ENCODE results near the gene PLAU.
"Not testable (repeated sequence)": the region's sequence is repeated elsewhere in the genome, so short reads cannot be mapped to it uniquely, and the experiment has no call there.

PLAU gene

GRCh38 chr10:73898730-73899410 is 12.1 kb upstream of the PLAU start:
- no peak for DNase-seq (ENCODE audit: low read depth in 2 of 2)

DNA sequence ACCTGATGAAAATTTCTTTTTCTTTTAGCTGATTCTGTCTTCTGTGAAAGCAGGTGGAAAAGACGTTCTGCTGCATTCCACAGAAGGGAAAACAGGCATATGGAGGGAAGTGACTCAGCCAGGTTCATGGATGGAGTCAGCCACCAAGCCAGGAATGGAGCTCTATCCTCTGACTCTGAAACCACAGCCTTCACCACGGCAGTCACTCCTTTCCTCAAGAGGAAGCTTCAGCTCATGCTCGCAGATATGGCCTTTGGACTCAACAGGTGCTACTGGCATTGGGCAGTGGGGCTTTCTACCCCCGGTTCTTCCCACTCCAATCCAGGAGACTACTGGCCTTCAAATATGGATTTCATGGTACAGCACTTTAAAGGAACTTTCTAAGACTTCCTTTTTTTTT is 11.5 kb upstream of the PLAU start:
- no peak for DNase-seq (ENCODE audit: low read depth in 2 of 2)

GRCh38 chr10:73900064-73900463 is 10.9 kb upstream of the PLAU start:
- DNase-seq (ENCODE audit: low read depth in 2 of 2), result no peak

DNA sequence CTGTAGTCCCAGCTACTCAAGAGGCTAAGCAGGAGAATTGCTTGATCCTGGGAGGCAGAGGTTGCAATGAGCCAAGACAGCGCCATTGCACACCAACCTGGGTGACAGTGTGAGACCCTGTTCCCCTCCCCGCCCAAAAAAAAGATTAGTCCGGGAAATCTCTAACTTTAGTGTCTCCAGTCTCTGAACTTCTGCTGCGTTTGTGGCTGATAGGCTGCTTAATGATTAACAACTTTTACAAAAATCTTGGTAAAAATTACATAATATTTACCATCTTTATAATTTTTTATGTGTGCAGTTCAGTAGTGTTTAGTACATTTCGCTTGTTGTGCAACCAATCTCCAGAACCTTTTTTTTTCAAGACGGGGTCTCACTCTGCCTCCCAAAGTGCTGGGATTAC is 9.7 kb upstream of the PLAU start:
- no peak for DNase-seq (ENCODE audit: low read depth in 2 of 2)

DNA sequence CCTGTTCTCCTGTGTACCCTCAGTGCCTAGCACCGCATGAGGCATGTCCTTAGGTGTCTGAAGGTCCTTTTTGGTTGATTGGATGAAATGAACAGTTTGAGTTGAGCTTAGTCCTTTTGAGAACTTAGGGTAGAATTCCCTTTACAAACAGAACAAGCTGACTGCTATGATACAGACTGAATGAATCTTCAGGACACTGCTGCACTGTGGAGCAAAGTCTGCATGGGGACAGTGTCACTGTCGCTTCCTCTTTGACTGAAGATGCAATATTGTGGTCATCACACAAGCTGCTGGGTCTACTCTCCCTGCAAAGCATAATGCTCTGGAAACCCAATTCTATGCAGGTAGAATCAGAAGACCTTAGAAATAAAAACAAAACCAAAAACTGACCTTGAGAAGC is 8.6 kb upstream of the PLAU start:
- DNase-seq (ENCODE audit: low read depth in 2 of 2), result no peak

DNA sequence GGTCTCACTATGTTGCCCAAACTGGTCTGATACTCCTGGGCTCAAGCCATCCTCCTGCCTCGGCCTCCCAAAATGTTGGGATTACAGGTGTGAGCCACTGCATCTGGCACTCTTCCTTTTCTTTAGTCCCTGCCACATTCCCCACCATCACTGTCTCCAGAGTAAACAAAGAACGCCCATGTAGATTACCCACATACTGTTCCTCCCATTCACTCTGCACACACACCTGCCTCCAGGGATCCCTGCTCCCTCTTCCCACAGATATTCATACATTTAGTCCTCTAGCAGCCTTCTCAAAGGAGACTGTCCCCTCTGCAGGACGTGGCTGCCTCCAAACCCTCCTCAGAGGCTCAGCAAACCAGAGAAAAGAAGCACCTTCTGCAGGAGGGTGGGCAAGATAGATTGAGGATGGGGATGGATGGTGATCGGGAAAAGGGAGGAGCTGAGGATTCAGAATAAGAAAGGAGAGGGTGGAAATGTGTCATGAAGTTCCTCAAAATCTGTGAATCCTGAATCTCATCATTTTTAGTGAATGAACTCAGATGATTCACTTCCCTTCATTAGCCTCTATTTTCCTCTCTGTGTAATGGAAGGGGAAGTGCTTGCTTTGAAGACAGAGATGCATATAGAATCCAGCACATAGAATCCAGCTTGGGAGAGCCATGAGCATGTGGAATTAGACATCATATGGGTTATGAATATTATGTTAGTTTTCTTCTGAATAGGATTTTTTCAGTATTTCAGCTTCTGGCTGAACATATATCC is 5.5 kb upstream of the PLAU start:
- no peak for DNase-seq (ENCODE audit: low read depth in 2 of 2)

DNA sequence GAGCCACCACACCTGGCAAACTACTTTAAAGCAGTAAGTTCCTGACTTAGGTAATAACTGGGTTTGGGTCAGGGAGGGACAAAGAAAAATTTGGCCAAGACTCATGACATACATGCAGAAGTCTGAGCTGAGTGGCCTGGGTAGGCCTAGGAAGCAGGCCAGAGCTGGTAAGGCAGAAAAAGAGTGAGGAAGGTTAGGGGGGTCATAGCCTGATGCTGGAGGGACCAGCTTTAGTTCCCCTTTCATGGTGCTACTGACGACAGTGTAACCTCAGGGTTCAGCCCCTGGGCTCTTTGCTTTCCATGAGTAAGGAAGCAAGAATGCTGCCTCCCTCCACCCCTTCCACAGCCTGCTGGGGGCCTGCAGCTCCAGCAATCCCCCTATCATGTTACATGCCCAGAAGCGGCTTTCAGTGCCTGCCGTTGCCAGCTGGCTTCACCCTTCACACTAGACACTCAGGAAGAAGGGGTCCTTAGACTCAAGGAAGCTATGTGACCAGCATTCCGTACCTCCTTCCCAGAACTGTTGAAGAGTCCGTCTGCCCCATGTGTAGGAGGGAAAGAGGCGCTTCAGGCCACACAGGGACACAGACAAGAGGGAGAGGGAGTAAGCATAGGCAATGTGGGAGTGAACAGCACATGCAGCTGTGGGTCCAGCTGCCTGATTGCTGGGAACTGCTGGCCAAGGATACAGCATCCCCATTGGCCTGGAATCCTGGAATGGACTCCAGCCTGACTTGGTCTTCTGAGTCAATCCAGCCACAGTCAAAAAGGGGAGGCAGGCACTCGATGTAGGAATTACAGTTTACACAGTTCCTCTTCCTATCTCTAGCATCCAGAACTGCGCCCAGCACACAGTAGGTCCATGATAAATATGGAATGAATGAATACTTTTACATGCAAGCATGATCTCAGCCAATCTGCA is 4.1 kb upstream of the PLAU start:
- no peak for DNase-seq (ENCODE audit: low read depth in 2 of 2)

DNA sequence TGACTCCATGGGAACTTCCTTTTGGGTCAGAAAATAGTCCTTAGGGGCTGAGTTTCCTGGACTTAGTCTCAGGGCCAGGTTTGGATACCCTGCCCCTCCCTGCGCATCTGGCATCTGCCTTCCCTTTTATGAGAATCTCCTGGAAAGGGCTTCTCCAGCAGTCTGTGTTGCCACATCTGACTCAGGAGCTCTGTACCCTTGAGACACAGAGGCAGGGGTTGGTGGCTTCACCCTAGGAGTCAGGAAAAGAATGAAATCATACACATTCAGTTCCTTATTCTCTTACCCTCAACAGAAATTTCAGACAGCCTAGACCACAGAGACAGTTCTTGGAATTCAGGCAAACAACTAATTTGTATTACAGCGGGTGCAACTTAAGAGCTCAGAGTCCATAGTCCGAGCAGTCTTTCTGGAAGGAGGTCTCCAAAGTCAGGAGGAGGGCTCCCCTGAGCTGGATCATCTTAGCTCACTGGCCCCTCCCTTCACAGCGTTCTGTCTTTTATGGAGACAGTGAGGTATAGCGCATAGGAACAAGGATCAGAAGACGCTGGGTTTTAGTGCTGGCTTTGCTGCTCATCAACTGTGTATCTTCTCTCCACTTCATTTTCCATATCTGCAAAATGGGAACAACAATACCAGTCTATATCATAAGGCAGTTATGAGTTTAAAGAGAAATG is 3.0 kb upstream of the PLAU start:
- DNase-seq (ENCODE audit: low read depth in 2 of 2), result no peak

GRCh38 chr10:73908853-73909539 is 1.9 kb upstream of the PLAU start:
- DNase-seq (ENCODE audit: low read depth in 2 of 2), result no peak

DNA sequence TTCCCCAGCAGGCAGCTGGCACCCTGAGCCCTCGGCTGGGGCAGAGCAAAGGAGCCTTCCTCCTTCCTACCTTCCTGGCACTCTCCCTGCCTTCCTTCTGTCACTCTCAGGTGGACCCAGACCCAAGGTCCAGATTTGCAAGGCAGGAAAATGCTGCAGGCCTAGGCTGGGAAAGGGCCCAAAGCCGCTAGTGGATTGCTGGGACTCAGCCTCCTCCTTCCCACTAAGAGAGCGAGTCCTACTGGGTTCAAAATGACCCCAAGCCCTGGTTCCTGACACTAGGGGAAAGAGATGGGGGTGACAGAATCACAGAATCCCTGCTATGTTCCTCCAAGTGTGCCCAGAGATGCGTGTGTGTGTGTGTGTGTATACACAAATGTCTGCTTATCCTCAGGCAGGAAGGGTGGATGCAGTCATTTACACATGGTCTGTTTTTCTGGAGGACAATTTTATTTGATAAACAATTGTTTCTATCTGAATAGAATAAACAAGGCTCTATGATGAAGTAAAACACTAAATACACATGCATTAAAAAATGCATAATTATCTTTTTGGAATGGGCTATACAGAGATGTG is 1.3 kb upstream of the PLAU start:
- no peak for DNase-seq (ENCODE audit: low read depth in 2 of 2)

DNA sequence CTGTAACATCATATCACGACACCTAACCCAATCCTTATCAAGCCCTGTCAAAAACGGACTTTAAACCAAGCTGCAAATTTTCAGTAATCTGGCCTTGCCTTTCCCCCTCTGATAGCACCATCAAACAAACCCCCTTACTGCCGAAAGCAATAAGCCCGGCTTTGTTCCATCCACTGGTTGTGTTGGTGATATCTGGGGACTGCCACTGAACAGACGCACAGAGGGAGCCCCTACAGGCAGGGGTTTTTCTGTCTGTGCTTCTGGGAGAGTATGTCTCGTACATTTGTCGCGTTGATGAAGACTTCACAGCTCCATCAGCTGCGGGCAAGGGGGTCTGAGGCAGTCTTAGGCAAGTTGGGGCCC is 550 bp upstream of the PLAU start:
- DNase-seq (ENCODE audit: low read depth in 2 of 2), result no peak

GRCh38 chr10:73911553-73912004 is 647 bp downstream of the PLAU start:
- DNase-seq (ENCODE audit: low read depth in 2 of 2), result no peak

DNA sequence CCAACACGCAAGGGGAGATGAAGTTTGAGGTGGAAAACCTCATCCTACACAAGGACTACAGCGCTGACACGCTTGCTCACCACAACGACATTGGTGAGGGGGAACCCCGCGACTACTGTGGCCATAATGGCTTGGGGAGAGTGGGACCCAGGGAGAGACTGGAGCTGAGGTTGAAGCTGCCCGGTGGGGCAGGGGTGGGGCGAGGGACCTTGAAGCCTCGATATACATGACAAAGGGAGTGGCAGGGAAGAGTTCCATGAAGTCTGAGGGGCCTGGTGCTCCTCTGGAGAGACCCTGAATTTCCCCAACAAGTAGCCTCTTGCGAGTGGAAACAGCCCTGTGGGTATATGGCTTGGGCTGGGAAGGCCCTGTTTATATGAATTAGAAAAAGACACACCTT is 3.1 kb downstream of the PLAU start:
- DNase-seq (ENCODE audit: low read depth in 2 of 2), result no peak

DNA sequence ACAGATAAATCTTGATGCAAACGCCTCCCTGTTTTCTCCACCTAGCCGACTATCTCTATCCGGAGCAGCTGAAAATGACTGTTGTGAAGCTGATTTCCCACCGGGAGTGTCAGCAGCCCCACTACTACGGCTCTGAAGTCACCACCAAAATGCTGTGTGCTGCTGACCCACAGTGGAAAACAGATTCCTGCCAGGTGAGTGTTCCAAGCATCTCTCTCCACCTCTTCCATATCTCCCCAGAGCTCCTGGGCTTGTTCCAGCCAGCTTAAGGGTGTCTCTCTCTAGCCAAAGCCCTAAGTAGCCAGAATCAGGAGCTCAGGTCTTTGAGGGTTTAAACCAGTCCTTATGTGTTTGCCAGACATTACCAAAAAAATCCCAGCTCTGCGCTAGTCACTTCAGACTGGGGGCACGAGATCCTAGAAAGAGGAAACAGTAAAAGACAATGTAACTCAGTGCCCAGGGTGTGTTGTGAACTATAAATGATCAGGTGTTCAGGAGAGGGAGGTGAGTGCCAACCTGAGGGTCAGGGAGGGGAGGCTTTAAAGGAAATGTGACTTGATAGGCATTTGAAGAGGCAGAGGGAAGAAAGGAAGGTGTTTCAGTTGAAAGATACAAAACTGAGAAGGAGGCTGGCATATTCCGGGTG is 4.4 kb downstream of the PLAU start:
- no peak for DNase-seq (ENCODE audit: low read depth in 2 of 2)

DNA sequence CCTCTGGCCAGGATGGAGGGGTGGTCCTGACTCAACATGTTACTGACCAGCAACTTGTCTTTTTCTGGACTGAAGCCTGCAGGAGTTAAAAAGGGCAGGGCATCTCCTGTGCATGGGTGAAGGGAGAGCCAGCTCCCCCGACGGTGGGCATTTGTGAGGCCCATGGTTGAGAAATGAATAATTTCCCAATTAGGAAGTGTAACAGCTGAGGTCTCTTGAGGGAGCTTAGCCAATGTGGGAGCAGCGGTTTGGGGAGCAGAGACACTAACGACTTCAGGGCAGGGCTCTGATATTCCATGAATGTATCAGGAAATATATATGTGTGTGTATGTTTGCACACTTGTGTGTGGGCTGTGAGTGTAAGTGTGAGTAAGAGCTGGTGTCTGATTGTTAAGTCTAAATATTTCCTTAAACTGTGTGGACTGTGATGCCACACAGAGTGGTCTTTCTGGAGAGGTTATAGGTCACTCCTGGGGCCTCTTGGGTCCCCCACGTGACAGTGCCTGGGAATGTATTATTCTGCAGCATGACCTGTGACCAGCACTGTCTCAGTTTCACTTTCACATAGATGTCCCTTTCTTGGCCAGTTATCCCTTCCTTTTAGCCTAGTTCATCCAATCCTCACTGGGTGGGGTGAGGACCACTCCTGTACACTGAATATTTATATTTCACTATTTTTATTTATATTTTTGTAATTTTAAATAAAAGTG is 6.0 kb downstream of the PLAU start:
- DNase-seq (ENCODE audit: low read depth in 2 of 2), result no peak

- DNase-seq (ENCODE audit: low read depth in 2 of 2), result no peak
These were observed 6.8 kb downstream of the PLAU start for GRCh38 chr10:73917566-73918305.

DNA sequence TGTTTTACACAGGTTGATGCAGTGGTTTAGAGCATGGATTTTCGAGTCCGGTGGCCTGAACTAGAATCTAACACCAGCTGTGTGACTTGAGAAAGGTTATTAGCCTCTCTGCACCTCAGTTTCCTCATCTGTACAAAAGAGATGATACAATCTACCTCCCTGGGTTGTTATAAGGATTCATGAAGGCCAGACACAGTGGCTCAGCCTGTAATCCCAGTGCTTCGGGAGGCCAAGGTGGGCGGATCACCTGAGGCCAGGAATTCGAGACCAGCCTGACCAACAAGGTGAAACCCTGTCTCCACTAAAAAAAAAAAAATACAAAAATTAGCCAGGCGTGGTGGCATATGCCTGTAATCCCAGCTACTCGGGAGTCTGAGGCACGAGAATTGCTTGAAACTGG is 8.5 kb downstream of the PLAU start:
- DNase-seq (ENCODE audit: low read depth in 2 of 2), result not testable (repeated sequence)

DNA sequence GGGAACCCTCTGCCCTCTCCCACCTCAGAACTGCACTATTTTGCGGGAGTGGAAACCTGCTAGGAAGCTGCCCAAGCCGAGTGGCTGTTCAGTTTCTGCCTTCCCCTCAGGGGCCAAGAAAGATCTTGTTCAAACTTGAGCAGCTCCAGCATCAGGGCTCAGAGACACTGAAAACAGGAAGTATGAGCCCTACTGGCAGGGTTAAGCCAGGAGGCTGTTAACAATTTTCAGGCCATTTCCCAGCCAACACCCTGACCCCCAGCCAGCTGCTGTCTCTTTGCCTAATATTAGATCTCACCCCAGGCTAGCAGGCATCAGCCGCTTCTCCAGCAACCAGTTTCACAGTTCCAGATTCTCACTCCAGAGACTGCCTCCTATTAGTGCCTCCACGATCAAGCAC is 9.2 kb downstream of the PLAU start:
- DNase-seq (ENCODE audit: low read depth in 2 of 2), result no peak

Measured in stimulated activated CD8-positive, alpha-beta memory T cell treated with anti-CD3 and anti-CD28 coated beads, Interleukin-2, amount 100 ng/mL, for 1 hour (primary cell).